ENCODE data around the gene TOX2.

TOX2 gene

GRCh38 chr20:43900496-43900895, 14.2 kb upstream of the TOX2 start:
- no peak overlapping the region for H3K4me3 ChIP-seq
- H3K9ac ChIP-seq, result no peak overlapping the region
- no peaks in the 10 kb centered on the region for H4K20me1 ChIP-seq
- H3K27me3 ChIP-seq, result no peaks in the 10 kb centered on the region
- H3K4me2 ChIP-seq, result no peak overlapping the region
- no peaks in the 10 kb centered on the region for H3K36me3 ChIP-seq
- TF ChIP-seq Cebpa-rat (IDR thresholded peaks at IDR 0.05), result no peak
- H3K9me3 ChIP-seq, result no peaks in the 10 kb centered on the region
- H3K4me1 ChIP-seq, result peaks cover 9% of the 10 kb centered on the region
- no peak overlapping the region for H3K27ac ChIP-seq

- Histone ChIP-seq H3K9me3 (no peaks in the 10 kb centered on the region), H3K9ac (no peak overlapping the region), H3K4me3 (no peak overlapping the region), H3K4me2 (no peak overlapping the region), H4K20me1 (no peaks in the 10 kb centered on the region), H3K27me3 (no peaks in the 10 kb centered on the region), H3K36me3 (no peaks in the 10 kb centered on the region), H3K27ac (no peak overlapping the region), H3K4me1 (peaks cover 9% of the 10 kb centered on the region)
- no peak for TF ChIP-seq Cebpa-rat (IDR thresholded peaks at IDR 0.05)
These were observed 13.4 kb upstream of the TOX2 start for GRCh38 chr20:43901296-43901695.

GRCh38 chr20:43903953-43904826, 10.5 kb upstream of the TOX2 start:
- Histone ChIP-seq H3K4me3 (no peak overlapping the region), H4K20me1 (no peaks in the 10 kb centered on the region), H3K4me2 (no peak overlapping the region), H3K27me3 (no peaks in the 10 kb centered on the region), H3K4me1 (peaks cover 8% of the 10 kb centered on the region), H3K9ac (no peak overlapping the region), H3K36me3 (no peaks in the 10 kb centered on the region), H3K9me3 (peaks cover 10% of the 10 kb centered on the region), H3K27ac (no peak overlapping the region)
- no peak for TF ChIP-seq Cebpa-rat (IDR thresholded peaks at IDR 0.05)

DNA sequence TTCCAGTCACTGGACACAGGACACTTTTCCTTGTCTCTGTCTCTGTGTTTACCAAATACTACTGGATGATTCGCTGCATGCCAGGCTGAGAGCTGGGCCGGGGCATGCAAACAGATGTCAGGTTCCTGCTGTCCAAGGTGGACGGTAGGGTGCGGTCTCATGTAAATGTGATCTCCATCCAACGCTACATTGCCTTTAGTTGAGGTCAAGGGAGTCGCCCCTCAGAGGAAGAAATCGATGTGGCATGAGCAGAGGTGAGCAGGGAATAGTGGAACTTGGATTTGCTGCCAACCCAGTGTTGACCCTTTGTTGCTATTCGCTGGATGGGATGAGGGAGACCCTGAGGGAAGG, 9.8 kb upstream of the TOX2 start:
- H3K4me2 ChIP-seq, result no peak overlapping the region
- H3K9ac ChIP-seq, result no peak overlapping the region
- TF ChIP-seq Cebpa-rat (IDR thresholded peaks at IDR 0.05), result no peak

GRCh38 chr20:43906505-43907034, 8.1 kb upstream of the TOX2 start:
- Histone ChIP-seq H3K27ac (no peak overlapping the region), H3K27me3 (no peaks in the 10 kb centered on the region), H3K4me2 (no peak overlapping the region), H3K9me3 (peaks cover 16% of the 10 kb centered on the region), H3K9ac (no peak overlapping the region), H4K20me1 (no peaks in the 10 kb centered on the region), H3K36me3 (no peaks in the 10 kb centered on the region), H3K4me1 (no peaks in the 10 kb centered on the region), H3K4me3 (no peak overlapping the region)
- 0 out of 2 replicates have a peak, but pooled peaks have one; percentile 27 for TF ChIP-seq Cebpa-rat (IDR thresholded peaks at IDR 0.05)

More for the DNA sequence above, 9.8 kb upstream of the TOX2 start:
- Histone ChIP-seq H3K27ac (no peak overlapping the region), H3K4me1 (peaks cover 2% of the 10 kb centered on the region), H3K9me3 (peaks cover 10% of the 10 kb centered on the region), H4K20me1 (no peaks in the 10 kb centered on the region), H3K4me3 (no peak overlapping the region), H3K36me3 (no peaks in the 10 kb centered on the region), H3K27me3 (no peaks in the 10 kb centered on the region)

- H3K4me3 ChIP-seq, result no peak overlapping the region
- H3K9me3 ChIP-seq, result peaks cover 38% of the 10 kb centered on the region
- no peak overlapping the region for H3K4me2 ChIP-seq
- H3K9ac ChIP-seq, result no peak overlapping the region
- H3K27ac ChIP-seq, result no peak overlapping the region
- no peak for TF ChIP-seq Cebpa-rat (IDR thresholded peaks at IDR 0.05)
- H3K27me3 ChIP-seq, result no peaks in the 10 kb centered on the region
- no peaks in the 10 kb centered on the region for H3K36me3 ChIP-seq
- no peaks in the 10 kb centered on the region for H4K20me1 ChIP-seq
- no peaks in the 10 kb centered on the region for H3K4me1 ChIP-seq
These were observed 5.4 kb upstream of the TOX2 start for GRCh38 chr20:43909211-43909610.

DNA sequence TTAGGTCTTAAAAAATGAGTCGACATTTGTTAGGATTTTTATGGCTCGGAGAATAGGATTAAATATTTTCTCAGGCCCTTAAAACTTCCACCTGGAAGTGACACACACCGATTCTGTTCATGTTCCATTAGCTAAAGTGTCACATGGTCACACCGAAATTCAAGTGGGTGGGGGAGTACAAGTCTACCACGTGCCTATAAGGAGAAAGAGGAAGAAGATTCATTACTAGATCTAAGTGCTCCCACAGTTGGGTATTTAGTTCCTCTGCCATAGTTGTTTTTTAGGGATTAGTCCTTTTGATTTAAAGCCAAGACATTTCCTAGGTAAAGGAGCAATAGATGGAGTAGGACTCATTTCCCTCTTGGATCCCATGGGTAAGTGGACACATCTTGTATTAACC, 4.9 kb upstream of the TOX2 start:
- H3K27me3 ChIP-seq, result no peaks in the 10 kb centered on the region
- no peaks in the 10 kb centered on the region for H3K36me3 ChIP-seq
- H3K4me1 ChIP-seq, result no peaks in the 10 kb centered on the region
- no peaks in the 10 kb centered on the region for H4K20me1 ChIP-seq
- H3K4me2 ChIP-seq, result no peak overlapping the region
- no peak overlapping the region for H3K4me3 ChIP-seq
- H3K9ac ChIP-seq, result no peak overlapping the region
- TF ChIP-seq Cebpa-rat (IDR thresholded peaks at IDR 0.05), result no peak
- H3K27ac ChIP-seq, result no peak overlapping the region
- peaks cover 38% of the 10 kb centered on the region for H3K9me3 ChIP-seq

- Histone ChIP-seq H3K36me3 (no peaks in the 10 kb centered on the region), H3K9ac (no peak overlapping the region), H3K4me2 (no peak overlapping the region), H3K4me1 (0 out of 2 replicates have a peak, but pooled peaks cover 6% of the 10 kb centered on the region), H3K27me3 (peaks cover 7% of the 10 kb centered on the region), H3K4me3 (no peak overlapping the region), H4K20me1 (no peaks in the 10 kb centered on the region), H3K9me3 (peaks cover 45% of the 10 kb centered on the region), H3K27ac (no peak overlapping the region)
- TF ChIP-seq Cebpa-rat (IDR thresholded peaks at IDR 0.05), result no peak
These were observed 4.1 kb upstream of the TOX2 start for GRCh38 chr20:43910564-43910963.

DNA sequence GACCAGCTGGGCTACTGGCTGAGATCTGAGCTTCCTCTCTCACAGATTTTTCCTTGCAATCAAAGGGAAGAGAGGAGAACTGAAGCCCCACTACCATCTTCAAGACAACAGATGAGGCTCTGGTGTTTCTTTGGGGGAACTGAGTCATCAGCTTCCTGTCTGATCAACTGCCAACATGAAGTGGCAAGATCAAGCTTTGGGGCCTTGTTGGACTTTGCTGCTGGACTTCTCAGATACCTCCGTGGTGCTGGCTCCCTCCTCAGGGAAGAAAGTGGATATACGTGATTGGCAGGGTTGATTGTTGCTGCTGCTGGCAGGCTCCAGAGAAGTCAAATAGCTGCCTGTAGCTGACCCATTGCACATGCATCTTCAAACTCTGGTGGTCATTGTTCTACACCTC, 3.6 kb upstream of the TOX2 start:
- H3K4me3 ChIP-seq, result no peak overlapping the region
- no peak overlapping the region for H3K27ac ChIP-seq
- H3K4me2 ChIP-seq, result no peak overlapping the region
- no peaks in the 10 kb centered on the region for H3K36me3 ChIP-seq
- no peaks in the 10 kb centered on the region for H4K20me1 ChIP-seq
- H3K9ac ChIP-seq, result no peak overlapping the region
- TF ChIP-seq Cebpa-rat (IDR thresholded peaks at IDR 0.05), result no peak
- H3K4me1 ChIP-seq, result peaks cover 10% of the 10 kb centered on the region
- peaks cover 47% of the 10 kb centered on the region for H3K9me3 ChIP-seq
- H3K27me3 ChIP-seq, result peaks cover 12% of the 10 kb centered on the region

GRCh38 chr20:43913291-43914025, 1.2 kb upstream of the TOX2 start:
- Histone ChIP-seq H3K4me1 (peaks cover 14% of the 10 kb centered on the region), H3K27ac (no peak overlapping the region), H3K36me3 (no peaks in the 10 kb centered on the region), H3K9me3 (peaks cover 43% of the 10 kb centered on the region), H3K4me2 (no peak overlapping the region), H4K20me1 (0 out of 2 replicates have a peak, but pooled peaks cover 5% of the 10 kb centered on the region), H3K27me3 (peaks cover 18% of the 10 kb centered on the region), H3K4me3 (no peak overlapping the region), H3K9ac (no peak overlapping the region)
- TF ChIP-seq Cebpa-rat (IDR thresholded peaks at IDR 0.05), result no peak

Data from BLaER1 (cell line).